Panc1 (cell line): ENCODE measurements around the gene ANKRD34A.

Experiments used
- CTCF ChIP-seq: fragments of 450-650 bp; IDR thresholded peaks from 2 replicates; pipeline ENCODE4 v1.5.1; 2017; ENCODE audit warnings: mild to moderate bottlenecking
- POLR2AphosphoS5 ChIP-seq: IDR thresholded peaks from 2 replicates; pipeline ENCODE4 v1.6.1; 2012; ENCODE audit warnings: mild to moderate bottlenecking, low read depth, low read length, moderate library complexity
- REST ChIP-seq, 2 experiments: IDR thresholded peaks; 2 replicates each; pipeline ENCODE4 v1.6.1; 2011 to 2012; ENCODE audit warnings: low read depth in 2 of 2, control low read depth in 1 of 2, low read length in 1 of 2, mild to moderate bottlenecking in 1 of 2, moderate library complexity in 1 of 2; ENCODE audit not compliant: insufficient read depth in 1 of 2
- SIN3A ChIP-seq: IDR thresholded peaks from 2 replicates; pipeline ENCODE4 v1.6.1; 2012; ENCODE audit warnings: low read depth, mild to moderate bottlenecking, low read length, moderate library complexity, borderline replicate concordance; ENCODE audit not compliant: insufficient read depth
- TCF7L2 ChIP-seq: IDR thresholded peaks from 2 replicates; pipeline ENCODE4 v1.6.1; 2011; ENCODE audit warnings: mild to moderate bottlenecking, low read depth, low read length, inconsistent platforms

- TF ChIP-seq CTCF (no peak), REST (IDR thresholded peaks at IDR 0.05; ENCODE audit: insufficient read depth in 1 of 2, low read depth in 2 of 2, low read length in 1 of 2) (no peak), POLR2AphosphoS5 (no peak), TCF7L2 (no peak), SIN3A (no peak)
Measured at GRCh38 chr1:145994391-145995120, 30.2 kb upstream of the ANKRD34A start.
